ES-I3 (cell line): ENCODE data around the gene PITPNC1.

Source experiments
- H3K36me3 ChIP-seq: 2 replicates; pipeline ENCODE4 v1.6.1; 2013; ENCODE audit warnings: mild to moderate bottlenecking, low read length, control low read depth, moderate library complexity; ENCODE audit not compliant: insufficient read depth
- H3K4me1 ChIP-seq: 2 replicates; pipeline ENCODE4 v1.6.1; 2013; ENCODE audit warnings: mild to moderate bottlenecking, control low read depth, low read length; ENCODE audit not compliant: insufficient read depth
- H3K9ac ChIP-seq: 2 replicates; pipeline ENCODE4 v1.6.1; 2013; ENCODE audit warnings: low read depth, mild to moderate bottlenecking, low read length, moderate library complexity
- H3K9me3 ChIP-seq: 2 replicates; pipeline ENCODE4 v1.6.1; 2013; ENCODE audit warnings: mild to moderate bottlenecking, low read length, moderate library complexity; ENCODE audit not compliant: control insufficient read depth, insufficient read depth

PITPNC1 gene

DNA sequence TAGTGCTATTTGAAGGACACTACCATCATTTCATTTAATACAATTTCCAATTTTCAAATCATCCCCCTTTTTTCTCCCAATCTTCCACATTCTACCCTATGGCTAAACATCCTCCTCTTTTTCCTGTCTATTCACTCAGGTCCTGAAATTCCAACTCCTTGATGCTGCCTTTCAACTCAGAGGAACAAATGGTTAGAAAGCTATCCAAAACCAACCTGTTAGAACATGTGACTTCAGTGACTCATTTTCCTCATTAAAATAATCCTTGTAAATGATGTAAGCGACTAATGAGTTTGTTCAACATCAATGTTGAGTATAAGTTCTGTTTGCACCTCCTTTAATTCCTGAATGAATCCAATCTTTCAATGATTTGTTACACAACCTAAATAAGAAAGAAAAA is 16.2 kb upstream of the PITPNC1 start:
- Histone ChIP-seq H3K9me3 (no peaks in the 10 kb centered on the region), H3K4me1 (peaks cover 20% of the 10 kb centered on the region), H3K9ac (no peak overlapping the region), H3K36me3 (peaks cover 6% of the 10 kb centered on the region; the same call in 1 of the 2 replicates)

GRCh38 chr17:67362173-67362572 is 14.9 kb upstream of the PITPNC1 start:
- Histone ChIP-seq H3K9me3 (no peaks in the 10 kb centered on the region), H3K9ac (no peak overlapping the region), H3K4me1 (peaks cover 20% of the 10 kb centered on the region), H3K36me3 (0 out of 2 replicates have a peak, but pooled peaks cover 6% of the 10 kb centered on the region)

- Histone ChIP-seq H3K36me3 (0 out of 2 replicates have a peak, but pooled peaks cover 3% of the 10 kb centered on the region), H3K9me3 (no peaks in the 10 kb centered on the region), H3K9ac (peak overlapping the region; percentile 97), H3K4me1 (peaks cover 19% of the 10 kb centered on the region)
Observed at GRCh38 chr17:67364847-67365737, 12.0 kb upstream of the PITPNC1 start.

DNA sequence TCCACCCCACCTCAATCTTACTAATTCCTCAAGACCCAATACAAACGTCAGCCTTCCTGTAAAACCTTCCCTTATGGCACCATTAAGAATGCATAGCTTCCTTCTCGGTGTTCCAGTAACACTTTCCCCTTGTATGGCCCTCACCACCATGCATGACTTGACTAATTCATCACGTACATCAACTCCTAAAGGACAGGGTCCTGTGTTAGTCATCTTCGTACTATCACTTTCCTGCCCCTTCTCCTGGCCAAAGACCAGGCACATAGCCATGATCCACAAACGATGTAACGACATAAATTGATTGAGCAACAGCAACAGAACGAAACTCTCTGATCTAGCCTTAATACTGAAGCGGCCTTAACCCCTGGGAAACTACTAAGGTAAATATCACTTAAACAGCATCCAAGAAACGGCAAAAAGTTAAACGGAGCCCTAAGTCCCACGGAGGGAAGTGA is 11.3 kb upstream of the PITPNC1 start:
- H3K9ac ChIP-seq: peak overlapping the region; percentile 97
- peaks cover 12% of the 10 kb centered on the region for H3K4me1 ChIP-seq

DNA sequence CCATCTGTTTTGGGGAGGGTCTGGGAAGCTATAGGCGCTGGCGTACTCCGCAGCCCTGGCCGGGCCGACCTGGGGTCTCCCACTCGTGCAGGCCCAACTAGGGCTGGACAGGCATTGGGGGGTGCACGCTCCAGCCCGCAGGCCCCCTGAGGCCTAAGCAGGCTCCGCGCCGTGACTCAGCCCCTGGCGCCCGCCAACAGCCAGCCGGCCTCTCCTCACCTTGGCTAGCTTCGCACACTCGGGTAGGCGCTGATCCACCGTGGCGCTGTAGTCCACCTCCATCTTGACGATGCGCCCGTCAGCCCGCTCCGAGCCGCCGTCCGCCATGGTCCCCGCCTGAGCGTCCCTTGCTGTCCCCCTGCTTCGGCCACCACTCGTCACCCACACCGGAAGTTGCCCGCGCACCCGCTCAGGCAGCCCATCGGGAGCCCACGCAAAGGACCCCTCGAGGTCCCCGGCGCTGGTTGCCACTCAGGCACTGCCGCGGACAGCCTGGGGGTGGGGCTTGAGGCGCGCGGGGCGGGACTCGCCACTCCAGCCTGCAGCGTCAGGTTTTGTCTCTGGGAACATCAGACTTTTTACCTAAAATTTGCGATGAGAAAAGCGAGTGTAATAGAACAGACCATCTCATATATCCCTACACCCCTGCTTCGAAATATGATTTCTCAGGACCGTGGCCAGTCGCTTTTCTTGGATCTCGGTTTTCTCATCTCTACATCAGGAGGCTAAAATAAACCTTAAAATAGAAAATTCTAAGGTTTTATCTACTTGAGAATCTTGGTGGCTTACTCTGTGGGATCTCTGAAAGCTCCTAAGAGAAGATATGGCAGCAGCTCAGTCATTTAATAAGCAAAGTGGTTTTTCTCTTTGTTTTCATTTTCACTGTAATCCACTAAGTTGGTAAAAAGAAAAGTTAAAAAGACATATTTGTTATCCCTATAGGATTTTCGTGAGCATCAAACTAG is 10.6 kb upstream of the PITPNC1 start, which contains the start of gene PSMD12:
Gene PSMD12 (minus strand): TSS at position 385 of the 965 bp plus-strand sequence. CDS start 58 bp downstream, at position 327.
- no peaks in the 10 kb centered on the region for H3K9me3 ChIP-seq
- H3K9ac ChIP-seq: peak within 1 kb of the TSS; percentile 97
- 0 out of 2 replicates have a peak, but pooled peaks cover under 1% of the 10 kb centered on the region for H3K36me3 ChIP-seq
- H3K4me1 ChIP-seq: peaks cover 10% of the 10 kb centered on the region; the same call in 1 of the 2 replicates

More for the DNA sequence above, 11.3 kb upstream of the PITPNC1 start:
- no peaks in the 10 kb centered on the region for H3K9me3 ChIP-seq
- 0 out of 2 replicates have a peak, but pooled peaks cover 3% of the 10 kb centered on the region for H3K36me3 ChIP-seq

- Histone ChIP-seq H3K9me3 (no peaks in the 10 kb centered on the region), H3K9ac (no peak overlapping the region), H3K4me1 (peaks cover 5% of the 10 kb centered on the region; the same call in 1 of the 2 replicates), H3K36me3 (no peaks in the 10 kb centered on the region)
Observed at GRCh38 chr17:67369676-67370075, 7.4 kb upstream of the PITPNC1 start.

- Histone ChIP-seq H3K9ac (no peak overlapping the region), H3K36me3 (no peaks in the 10 kb centered on the region), H3K4me1 (peaks cover 10% of the 10 kb centered on the region), H3K9me3 (no peaks in the 10 kb centered on the region)
Observed at GRCh38 chr17:67372751-67373150, 4.3 kb upstream of the PITPNC1 start.

DNA sequence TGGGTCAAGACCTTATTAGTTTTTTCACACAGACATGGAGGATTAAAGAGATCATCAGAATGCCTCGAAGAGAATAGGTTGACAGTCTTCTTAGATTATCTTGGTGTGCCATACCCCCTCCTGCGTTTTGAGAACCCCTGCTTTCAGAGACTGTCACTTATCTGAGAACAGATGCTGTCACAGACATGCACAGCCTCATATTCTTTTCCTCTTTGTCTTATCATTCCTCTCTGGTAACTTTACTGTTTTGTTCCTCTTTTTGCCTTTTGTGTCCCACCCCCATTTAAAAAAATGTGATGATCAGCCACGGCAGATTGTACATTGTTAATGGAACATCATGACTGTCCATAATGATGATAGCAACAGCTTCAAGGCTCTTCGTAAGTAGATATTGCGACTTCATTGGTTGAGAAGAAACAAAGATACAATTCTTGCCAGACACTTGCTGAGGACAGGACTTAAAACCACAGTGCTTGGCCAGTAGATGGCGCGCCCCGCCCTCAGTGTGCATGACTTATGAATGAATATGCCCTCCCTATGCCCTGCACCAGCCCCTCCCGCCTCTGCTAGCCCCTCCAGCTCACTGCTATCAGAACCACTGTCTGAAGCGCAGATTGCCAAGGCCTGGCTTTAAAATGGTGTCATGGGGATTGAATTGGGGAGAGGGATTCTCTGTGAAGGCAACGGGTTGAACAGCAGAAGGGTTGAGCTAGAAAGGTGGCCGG is 2.6 kb upstream of the PITPNC1 start:
- H3K9ac ChIP-seq: no peak overlapping the region
- H3K4me1 ChIP-seq: peaks cover 15% of the 10 kb centered on the region
- no peaks in the 10 kb centered on the region for H3K36me3 ChIP-seq
- no peaks in the 10 kb centered on the region for H3K9me3 ChIP-seq

DNA sequence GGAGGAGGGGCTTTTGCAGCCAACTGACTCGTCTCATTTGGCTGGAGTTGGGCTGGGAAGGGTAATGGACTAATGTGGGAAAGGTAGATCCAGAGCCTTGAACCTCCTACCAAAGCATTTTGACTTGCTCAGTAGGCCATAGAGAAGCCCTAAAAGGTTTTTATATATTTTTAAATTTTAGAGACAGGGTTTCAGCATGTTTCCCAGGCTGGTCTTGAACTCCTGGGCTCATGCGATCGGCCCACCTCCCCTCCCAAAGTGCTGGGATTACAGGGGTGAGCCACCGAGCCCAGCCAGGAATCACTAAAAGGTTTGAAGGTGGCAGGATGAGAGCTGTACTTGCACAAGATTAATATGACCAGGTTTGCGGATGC is 2.0 kb upstream of the PITPNC1 start:
- Histone ChIP-seq H3K4me1 (peaks cover 18% of the 10 kb centered on the region), H3K9ac (no peak overlapping the region), H3K9me3 (no peaks in the 10 kb centered on the region), H3K36me3 (no peaks in the 10 kb centered on the region)

GRCh38 chr17:67375716-67376115 is 1.4 kb upstream of the PITPNC1 start:
- Histone ChIP-seq H3K9ac (peak overlapping the region; percentile 65; the same call in 1 of the 2 replicates), H3K36me3 (no peaks in the 10 kb centered on the region), H3K9me3 (no peaks in the 10 kb centered on the region), H3K4me1 (peaks cover 18% of the 10 kb centered on the region)

DNA sequence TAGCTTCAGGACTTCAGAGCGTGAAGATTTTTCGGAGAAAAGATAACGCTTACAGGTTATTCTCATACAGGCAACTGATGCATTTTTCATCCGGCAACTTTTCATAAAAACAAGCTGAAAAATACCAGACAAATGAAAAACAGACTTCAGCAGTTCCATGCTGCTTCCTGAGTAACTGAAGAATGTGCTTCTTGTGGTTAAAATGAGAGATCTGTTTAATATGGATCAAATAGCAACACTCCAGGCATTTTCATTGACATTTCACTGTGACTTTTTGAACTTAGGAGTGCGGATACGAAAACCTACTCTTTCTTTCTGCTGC is 705 bp upstream of the PITPNC1 start:
- no peaks in the 10 kb centered on the region for H3K36me3 ChIP-seq
- peak overlapping the region; percentile 65 for H3K9ac ChIP-seq
- H3K4me1 ChIP-seq: peaks cover 18% of the 10 kb centered on the region
- no peaks in the 10 kb centered on the region for H3K9me3 ChIP-seq

- no peaks in the 10 kb centered on the region for H3K36me3 ChIP-seq
- no peaks in the 10 kb centered on the region for H3K9me3 ChIP-seq
- H3K4me1 ChIP-seq: peaks cover 18% of the 10 kb centered on the region
- peak overlapping the region; percentile 65 for H3K9ac ChIP-seq
Observed at GRCh38 chr17:67377488-67378453, 690 bp downstream of the PITPNC1 start.
